SK-N-SH (cell line): Measurements from ENCODE around the gene RPS6KA1.
"Not testable (repeated sequence)": the region's sequence is repeated elsewhere in the genome, so short reads cannot be mapped to it uniquely, and the experiment has no call there.

Source experiments
- CTCF ChIP-seq: fragments of 200-600 bp; sonication (generic); IDR thresholded peaks from 2 replicates; pipeline ENCODE4 v1.6.1; 2017; ENCODE audit warnings: antibody characterized with exemption, mild to moderate bottlenecking, moderate library complexity
- ELF1 ChIP-seq: IDR thresholded peaks from 2 replicates; pipeline ENCODE4 v1.4.0; 2012
- EP300 ChIP-seq, 2 experiments: IDR thresholded peaks; 2 replicates each; pipeline versions ENCODE4 v1.4.0 to v1.6.1; 2012; ENCODE audit warnings: borderline replicate concordance in 1 of 2, low read depth in 1 of 2, low read length in 1 of 2
- FOXJ3 ChIP-seq: sonication (generic); formaldehyde crosslinking; IDR thresholded peaks from 2 replicates; pipeline ENCODE4 v1.5.1; 2020; ENCODE audit warnings: mild to moderate bottlenecking, missing genetic modification reagents
- NFIC ChIP-seq: IDR thresholded peaks from 2 replicates; pipeline ENCODE4 v1.4.0; 2012; ENCODE audit warnings: borderline replicate concordance
- RFX5 ChIP-seq: IDR thresholded peaks from 2 replicates; pipeline ENCODE4 v1.6.1; 2012; ENCODE audit warnings: mild to moderate bottlenecking, improper control_type of control experiment, low read length
- TEAD4 ChIP-seq: IDR thresholded peaks from 2 replicates; pipeline ENCODE4 v1.4.0; 2012; ENCODE audit warnings: mild to moderate bottlenecking, borderline replicate concordance; ENCODE audit not compliant: insufficient read depth
- USF2 ChIP-seq: fragments of 150-350 bp; IDR thresholded peaks from 2 replicates; pipeline ENCODE4 v1.6.1; 2017; ENCODE audit warnings: antibody characterized with exemption, low read length, low read depth, borderline replicate concordance
- YY1 ChIP-seq: IDR thresholded peaks from 2 replicates; pipeline ENCODE4 v1.4.0; 2012; ENCODE audit warnings: low read depth, mild to moderate bottlenecking

GRCh38 chr1:26612627-26613026 is 83.1 kb downstream of the RPS6KA1 start:
- TF ChIP-seq USF2; CTCF; RFX5; NFIC; EP300 (IDR thresholded peaks at IDR 0.05; ENCODE audit: borderline replicate concordance in 1 of 2, low read depth in 1 of 2, low read length in 1 of 2); FOXJ3 (CRISPR knock-in tag); ELF1; YY1; TEAD4: not testable (repeated sequence)
